Measurements from ENCODE around the gene RBP2. TPM values are rescaled to one million over a fixed set of nuclear protein-coding genes. Genes with fewer than 3 reads are reported as not detected.
"Not testable (repeated sequence)": the region's sequence is repeated elsewhere in the genome, so short reads cannot be mapped to it uniquely, and the experiment has no call there.

RBP2 gene
- total RNA-seq, 1 experiment from 2014 or later, result not detected

DNA sequence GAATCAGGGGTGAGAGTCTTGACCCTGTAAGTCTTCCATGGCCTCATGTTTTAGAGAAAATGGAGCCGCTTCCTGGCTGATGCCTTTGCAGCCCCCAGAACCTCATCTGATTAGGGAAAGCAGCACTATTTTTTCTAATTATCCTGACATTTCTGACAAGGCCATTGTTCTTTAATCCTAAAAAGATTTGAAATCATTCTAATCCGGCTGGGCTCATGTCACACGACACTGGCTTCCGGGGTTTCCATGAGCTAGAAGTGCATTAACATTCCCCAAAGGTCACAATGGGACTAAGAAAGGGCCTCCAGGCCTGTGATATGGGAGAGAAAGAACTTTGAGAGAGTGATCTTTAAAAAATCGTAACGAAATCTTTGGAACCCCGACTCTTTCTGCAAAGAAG is 33.1 kb downstream of the RBP2 start:
- DNase-seq (ENCODE audit: low read depth), result no peak

DNA sequence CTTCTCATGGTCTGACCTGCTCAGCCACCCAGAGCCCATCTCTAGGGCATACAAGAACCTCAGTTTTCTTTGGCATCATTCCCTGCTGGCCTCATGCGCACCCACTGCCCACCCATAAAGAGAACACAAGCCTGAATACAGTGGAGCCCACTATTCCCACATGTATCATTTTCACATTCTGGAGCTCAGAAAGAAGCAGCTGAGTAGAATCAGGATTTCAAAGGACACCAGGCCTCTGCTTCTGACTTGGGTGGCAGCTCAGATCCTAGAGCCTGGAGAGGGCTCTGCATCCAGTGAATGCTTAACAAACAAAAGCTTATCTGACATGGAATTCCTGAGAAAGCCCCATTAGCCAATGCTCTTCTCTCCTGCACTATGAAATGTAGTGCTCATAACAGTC is 34.7 kb downstream of the RBP2 start:
- DNase-seq (ENCODE audit: low read depth), result no peak

DNA sequence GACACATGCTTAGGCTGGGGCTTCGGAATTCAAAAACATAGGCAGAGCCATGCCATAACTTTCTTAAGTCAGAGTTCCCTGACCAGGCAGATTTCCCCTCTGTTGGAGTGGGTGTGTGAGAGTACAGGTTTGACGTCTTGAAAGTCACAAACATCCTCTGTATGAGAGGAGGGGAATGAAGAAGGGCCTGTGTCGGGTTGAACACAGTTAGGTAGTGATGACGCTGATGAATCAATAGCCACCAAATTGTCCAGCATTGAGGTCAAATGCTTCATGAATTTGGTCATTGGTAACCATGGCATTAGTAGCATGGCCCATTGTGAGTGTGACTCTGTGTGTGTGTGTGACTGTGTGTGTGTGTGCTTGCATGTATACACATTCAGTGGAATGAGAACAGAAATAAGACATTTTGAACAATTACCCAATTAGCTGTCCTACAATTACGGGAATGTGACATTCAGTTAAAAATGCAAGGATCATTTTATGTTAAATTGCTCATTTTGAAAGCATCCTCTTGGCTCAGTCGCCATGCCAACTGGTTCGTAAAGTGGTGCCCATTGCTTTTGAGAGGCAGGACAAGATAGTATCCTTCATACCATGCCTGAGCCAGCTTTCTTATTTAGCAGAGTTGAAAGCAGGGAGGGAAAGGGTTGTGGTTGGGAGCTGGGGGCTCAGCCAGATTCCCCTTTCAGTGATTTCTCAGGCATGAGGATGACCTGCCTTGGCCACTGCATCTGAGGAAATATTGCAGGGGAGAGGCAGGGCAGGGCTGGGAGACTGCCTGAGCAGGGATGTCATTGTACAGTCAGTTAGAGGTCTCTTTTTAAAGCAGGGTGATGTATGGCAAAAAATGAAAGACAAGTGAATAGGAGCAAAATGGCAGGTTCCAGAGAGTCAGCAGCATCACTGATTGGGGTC is 35.4 kb downstream of the RBP2 start:
- DNase-seq (ENCODE audit: low read depth), result no peak

DNA sequence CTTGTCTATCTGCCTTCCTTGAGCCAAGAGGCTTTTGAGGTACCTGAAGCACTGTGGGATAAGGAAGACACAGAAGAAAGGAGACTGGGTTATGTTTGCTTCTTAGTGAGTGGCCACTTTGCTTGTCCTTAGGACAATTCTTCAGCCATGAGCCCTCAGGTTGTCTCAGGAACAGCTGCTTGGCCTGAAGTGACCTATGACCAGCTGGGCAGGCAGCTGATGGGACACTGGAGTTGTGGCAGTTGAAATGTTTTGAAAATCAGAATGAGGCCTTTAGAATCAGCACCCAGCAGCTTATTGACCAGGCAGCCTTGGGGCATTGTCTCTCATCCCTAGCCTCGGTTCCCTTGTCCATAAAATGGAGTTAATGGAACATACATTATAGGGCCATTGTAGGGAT is 37.0 kb downstream of the RBP2 start:
- DNase-seq (ENCODE audit: low read depth), result peak; percentile 66

DNA sequence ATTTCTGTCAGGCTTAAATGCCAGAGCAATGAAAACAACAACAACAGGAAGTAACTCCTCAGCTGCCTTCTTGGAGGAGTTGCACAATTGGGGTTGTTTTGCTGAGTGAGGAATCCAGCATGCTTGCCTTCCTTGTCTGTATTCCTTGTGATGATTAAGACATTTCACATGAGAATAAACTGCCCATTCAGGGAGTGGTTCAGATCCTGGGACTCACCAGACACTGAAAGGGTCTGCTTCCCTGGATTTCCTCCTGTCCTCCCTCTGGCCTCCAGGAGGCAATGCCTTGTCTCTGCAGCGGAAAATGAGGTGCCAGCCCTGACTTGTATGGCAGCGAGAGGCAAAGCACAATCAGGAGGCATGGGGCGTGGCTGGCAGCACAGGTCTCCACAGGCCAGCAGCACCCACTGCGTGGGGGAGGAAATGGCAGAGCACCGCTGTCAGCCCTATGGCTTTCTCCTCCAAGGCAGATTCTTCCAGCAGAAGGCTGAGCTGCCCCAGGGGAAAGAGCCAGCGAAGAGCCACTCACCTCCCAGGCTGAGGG is 41.5 kb downstream of the RBP2 start:
- DNase-seq (ENCODE audit: low read depth), result peak; percentile 80

GRCh38 chr3:139434228-139434627 is 42.1 kb downstream of the RBP2 start:
- no peak for DNase-seq (ENCODE audit: low read depth)

- no peak for DNase-seq (ENCODE audit: low read depth)
These were observed 43.2 kb downstream of the RBP2 start for GRCh38 chr3:139433089-139433488.

GRCh38 chr3:139430493-139430892 is 45.8 kb downstream of the RBP2 start:
- no peak for DNase-seq (ENCODE audit: low read depth)

- peak; percentile 78 for DNase-seq (ENCODE audit: low read depth)
These were observed 48.8 kb downstream of the RBP2 start for GRCh38 chr3:139427283-139428060.

DNA sequence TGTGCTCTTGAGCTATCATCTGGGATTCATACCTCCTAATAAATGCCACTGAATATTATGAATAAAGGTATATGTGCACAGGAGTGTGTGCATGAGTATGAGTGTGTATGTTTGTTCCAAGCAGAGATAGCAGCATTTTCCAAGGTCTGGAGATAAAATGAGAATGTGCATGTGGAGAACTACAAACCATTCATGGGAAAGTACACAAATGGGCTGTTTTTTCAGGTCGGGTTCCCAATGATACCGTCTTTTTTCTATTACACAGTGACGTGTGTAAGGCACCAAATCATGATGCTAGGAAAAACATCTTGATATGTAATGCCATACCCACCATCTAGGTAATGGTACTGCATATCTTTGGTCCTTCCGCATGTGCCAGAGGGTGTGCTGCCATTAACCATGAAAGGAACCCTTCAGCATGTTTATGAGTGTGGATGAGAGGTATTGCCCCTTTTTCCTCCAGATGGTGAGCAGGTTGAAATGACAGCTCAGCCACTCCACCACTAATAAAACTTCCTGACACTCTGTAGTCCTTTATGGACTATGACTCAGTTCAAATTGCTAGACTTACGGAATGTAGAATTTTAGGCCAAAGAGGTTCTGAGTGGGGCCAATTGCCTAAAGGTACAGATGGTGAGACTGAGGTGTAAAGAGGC is 50.4 kb downstream of the RBP2 start:
- DNase-seq (ENCODE audit: low read depth), result no peak

DNA sequence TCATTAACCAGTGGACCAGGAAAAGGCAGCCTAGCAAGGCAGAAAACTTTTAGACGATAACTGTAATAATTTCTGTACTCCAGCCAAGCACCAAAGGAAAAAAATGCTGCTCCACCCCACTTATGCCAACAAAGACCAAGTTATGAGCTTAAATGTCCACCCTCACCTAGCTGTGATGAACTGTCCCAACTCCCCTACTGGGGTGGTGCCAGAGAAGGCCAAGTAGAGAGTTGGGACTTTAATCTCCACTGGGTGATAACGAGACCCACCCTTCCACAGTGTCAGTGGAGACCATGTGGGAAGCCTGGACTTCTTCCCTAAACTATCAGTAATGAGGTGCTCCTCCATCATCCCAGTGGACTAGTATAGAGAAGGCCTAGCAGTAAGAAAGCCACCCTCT is 53.1 kb downstream of the RBP2 start:
- DNase-seq (ENCODE audit: low read depth), result no peak

GRCh38 chr3:139421460-139421859 is 54.9 kb downstream of the RBP2 start:
- no peak for DNase-seq (ENCODE audit: low read depth)

DNA sequence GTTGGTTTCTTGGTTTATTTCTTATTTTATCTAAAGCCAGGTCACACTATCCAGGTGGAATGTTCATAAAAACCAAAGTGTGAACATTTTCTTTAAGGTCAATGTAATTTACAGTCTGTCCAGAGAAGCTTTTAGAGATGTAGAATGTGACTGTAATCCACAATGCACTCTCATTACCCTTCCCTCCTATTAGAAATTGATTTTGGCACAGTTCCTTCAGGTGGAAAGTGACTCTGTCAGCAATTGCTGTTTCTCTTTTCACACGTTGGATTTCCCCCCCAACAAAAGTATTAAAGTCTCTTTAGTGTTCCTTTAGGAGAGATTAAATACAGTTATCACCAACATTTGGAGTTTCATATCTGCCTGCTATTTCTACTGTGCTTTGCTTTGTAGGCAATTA is 55.3 kb downstream of the RBP2 start:
- DNase-seq (ENCODE audit: low read depth), result no peak

DNA sequence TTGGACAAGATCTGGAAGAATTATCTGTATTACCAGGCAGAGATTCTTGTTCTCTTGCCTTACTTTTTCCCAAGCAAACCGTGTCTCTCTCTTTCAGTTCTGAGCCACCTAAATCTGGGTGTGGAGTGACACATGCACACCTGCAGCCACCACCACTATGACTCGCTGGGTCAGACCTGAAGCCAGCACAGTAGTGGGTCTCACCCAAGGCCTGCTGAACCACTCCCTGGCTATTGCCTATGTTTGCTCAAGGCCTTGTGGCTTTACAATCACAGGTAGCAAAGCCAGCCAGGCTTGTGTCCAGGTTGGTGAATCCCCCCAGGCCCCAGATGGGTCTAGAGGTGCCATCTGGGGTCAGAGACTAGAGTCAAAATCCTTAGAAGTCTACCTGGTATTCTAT is 58.2 kb downstream of the RBP2 start:
- DNase-seq (ENCODE audit: low read depth), result no peak

GRCh38 chr3:139416275-139416674 is 60.0 kb downstream of the RBP2 start:
- no peak for DNase-seq (ENCODE audit: low read depth)

- no peak for DNase-seq (ENCODE audit: low read depth)
These were observed 61.6 kb downstream of the RBP2 start for GRCh38 chr3:139414608-139415224.

- DNase-seq (ENCODE audit: low read depth), result not testable (repeated sequence)
These were observed 63.4 kb downstream of the RBP2 start for GRCh38 chr3:139412891-139413290.
